Prostate gland (tissue), 2 donors: ENCODE results near the gene HDGF.

ENCODE experiments used
- CTCF ChIP-seq, 4 experiments: fragments of 200-600 bp in 2 of 4; fragments of 450-650 bp in 2 of 4; sonication (generic) in 2 of 4; IDR thresholded peaks; 1 replicate in 3 of 4; 2 replicates in 1 of 4; pipeline ENCODE4 v1.5.1; 2016 to 2019; ENCODE audit warnings: antibody characterized with exemption in 4 of 4, mild to moderate bottlenecking in 2 of 4, moderate library complexity in 2 of 4
- POLR2A ChIP-seq: fragments of 450-650 bp; IDR thresholded peaks from one replicate; pipeline ENCODE4 v1.6.1; 2016; ENCODE audit warnings: antibody characterized with exemption, mild to moderate bottlenecking

GRCh38 chr1:156767879-156768604 lies 16.6 kb upstream of the HDGF start:
- TF ChIP-seq CTCF (IDR thresholded peaks at IDR 0.05) (no peak), POLR2A (no peak)
